Activated naive CD4-positive, alpha-beta T cell treated with anti-CD3 and anti-CD28 coated beads, Interleukin-2, amount 50 U/mL, for 24 hours (primary cell): Measurements from ENCODE around the gene CFAP90.

ENCODE experiments used
- H3K27ac Mint-ChIP-seq: one replicate; pipeline ENCODE4 v1.8.0; 2021; ENCODE audit warnings: mild to moderate bottlenecking, mixed read lengths
- H3K27me3 Mint-ChIP-seq: one replicate; pipeline ENCODE4 v1.8.0; 2021; ENCODE audit warnings: mixed read lengths
- H3K36me3 Mint-ChIP-seq: one replicate; pipeline ENCODE4 v1.8.0; 2021; ENCODE audit warnings: mixed read lengths
- H3K4me1 Mint-ChIP-seq: one replicate; pipeline ENCODE4 v1.8.0; 2021; ENCODE audit warnings: mixed read lengths
- H3K4me3 Mint-ChIP-seq: one replicate; pipeline ENCODE4 v1.8.0; 2021; ENCODE audit warnings: mild to moderate bottlenecking, mixed read lengths
- H3K9me3 Mint-ChIP-seq: one replicate; pipeline ENCODE4 v1.8.0; 2021; ENCODE audit warnings: mixed read lengths

Gene CFAP90

GRCh38 chr5:7784683-7785380 lies 66.1 kb downstream of the CFAP90 start:
- H3K4me3 Mint-ChIP-seq: no peak overlapping the region

GRCh38 chr5:7781899-7782298 lies 69.0 kb downstream of the CFAP90 start:
- Mint-ChIP-seq H3K27me3 (peaks cover 30% of the 10 kb centered on the region), H3K36me3 (no peaks in the 10 kb centered on the region), H3K27ac (no peak overlapping the region), H3K4me3 (no peak overlapping the region), H3K4me1 (peaks cover 16% of the 10 kb centered on the region), H3K9me3 (no peaks in the 10 kb centered on the region)

More at GRCh38 chr5:7784683-7785380, 66.1 kb downstream of the CFAP90 start:
- Mint-ChIP-seq H3K27me3 (peaks cover 27% of the 10 kb centered on the region), H3K4me1 (peaks cover 1% of the 10 kb centered on the region), H3K36me3 (no peaks in the 10 kb centered on the region), H3K9me3 (no peaks in the 10 kb centered on the region), H3K27ac (no peak overlapping the region)
